Activated CD4-positive, alpha-beta T cell treated with anti-CD3 and anti-CD28 coated beads, Interleukin-10, Interleukin-2, amounts not matched to agents 100 ng/mL and 50 ng/mL, durations not matched to agents 16 hours and 8 hours (primary cell): ENCODE data around the gene NAB1.

Experiments used
- DNase-seq: peaks from one replicate; pipeline ENCODE4 v3.0.0-alpha.2; 2020

The NAB1 gene

DNA sequence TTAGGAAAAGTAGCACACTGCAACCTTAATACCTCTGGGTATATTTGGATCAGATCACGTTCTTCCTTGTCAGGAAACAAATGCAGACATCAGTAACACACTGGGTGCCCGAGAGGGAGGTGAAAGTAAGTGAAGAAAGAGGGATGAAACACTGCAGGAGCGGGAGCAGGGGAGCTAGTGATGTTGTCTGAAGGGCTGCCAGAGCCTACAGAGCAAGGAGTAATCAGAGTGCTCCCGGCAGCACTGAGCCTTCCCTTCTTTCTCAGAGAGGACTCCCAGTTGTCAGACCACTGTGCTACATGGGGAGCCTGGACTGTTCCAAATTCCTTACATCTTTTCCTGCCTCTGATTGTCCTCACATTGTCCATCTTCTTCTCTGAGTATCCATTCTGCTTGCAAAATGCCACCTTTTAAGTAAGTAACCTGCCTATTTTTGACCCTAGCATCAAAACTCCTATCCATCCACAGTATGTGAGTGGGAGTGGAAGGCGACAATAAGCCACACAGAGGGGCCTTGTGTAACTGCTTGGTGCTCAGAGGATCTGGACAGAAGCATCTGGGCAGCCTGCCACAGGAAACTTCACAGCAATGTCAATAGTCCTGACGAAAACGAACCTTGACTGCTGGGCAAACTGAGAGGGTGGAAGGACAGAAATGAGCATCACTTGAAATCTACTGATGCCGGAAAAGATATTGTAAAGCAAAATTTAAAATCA, 10.8 kb upstream of the NAB1 start:
- DNase-seq, result no peak

DNA sequence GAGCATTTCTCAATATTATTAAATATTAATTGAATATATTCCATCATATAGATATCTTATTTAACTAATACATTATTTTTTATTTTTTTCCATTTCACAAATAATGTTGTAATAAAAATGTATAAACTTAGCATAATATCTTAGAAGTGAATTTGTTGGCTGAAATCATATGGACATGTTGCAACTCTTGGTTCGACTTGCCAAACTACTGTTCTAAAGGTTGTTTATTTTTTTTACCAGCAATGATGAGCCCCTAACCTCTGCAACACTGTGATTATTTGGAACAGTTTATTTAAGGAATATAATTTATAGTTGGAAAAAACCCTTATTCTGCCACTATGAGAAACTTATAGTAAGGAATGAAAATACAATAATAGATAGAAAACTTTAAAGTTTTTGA, 8.8 kb upstream of the NAB1 start:
- DNase-seq, result no peak

DNA sequence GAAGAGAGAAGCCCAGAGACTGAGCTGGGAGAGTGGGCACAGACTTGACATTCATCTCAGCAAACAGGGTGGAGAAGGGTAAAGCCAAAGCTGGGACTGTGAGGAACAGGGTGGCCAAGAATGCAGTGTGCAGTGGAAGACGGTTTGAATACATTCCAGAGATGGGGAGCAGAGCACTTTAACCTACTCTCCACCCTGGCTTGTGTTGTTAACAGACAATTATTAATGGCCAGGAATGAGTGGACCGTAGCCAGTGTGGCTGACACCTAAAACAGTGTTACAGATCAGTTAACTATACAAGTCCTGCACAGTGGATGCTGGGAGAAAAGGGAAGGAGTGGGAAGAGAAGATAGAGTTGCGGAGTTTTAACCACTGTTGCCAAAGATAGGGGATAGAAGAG, 7.4 kb upstream of the NAB1 start:
- DNase-seq, result no peak

DNA sequence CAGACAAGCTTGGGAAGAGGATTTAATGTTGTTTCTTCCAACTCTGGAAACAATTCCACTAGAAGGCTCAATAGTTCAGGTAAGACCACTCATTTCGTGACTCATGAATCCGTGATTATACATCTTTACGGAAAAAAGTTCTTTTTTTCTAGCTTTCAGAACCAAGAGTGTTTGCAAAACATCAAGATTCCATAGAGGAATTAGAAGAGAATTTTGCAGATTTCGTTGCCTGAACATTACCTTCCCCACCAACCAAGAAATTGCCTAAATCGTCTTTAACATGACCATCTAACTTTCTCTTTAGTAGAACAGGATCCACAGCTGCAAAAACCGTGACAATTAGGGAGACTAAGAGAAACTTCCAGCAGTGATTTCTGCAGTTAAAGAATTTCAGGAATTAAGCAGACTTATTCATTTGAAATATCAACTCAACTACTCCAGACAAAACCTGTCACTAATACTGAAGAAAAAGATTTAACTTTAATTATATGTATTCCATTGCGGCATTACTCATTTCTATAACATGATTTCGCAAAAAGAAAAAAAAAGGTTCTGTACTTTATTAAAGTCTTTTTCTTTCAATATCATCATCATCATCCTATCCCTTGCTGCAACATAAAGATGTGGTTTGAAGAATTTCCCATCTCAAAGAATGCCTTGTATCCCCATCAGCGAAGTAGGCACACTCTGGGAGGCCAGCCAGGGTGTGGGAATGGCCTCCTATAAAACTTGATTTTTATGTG, 1.9 kb upstream of the NAB1 start:
- DNase-seq, result no peak

DNA sequence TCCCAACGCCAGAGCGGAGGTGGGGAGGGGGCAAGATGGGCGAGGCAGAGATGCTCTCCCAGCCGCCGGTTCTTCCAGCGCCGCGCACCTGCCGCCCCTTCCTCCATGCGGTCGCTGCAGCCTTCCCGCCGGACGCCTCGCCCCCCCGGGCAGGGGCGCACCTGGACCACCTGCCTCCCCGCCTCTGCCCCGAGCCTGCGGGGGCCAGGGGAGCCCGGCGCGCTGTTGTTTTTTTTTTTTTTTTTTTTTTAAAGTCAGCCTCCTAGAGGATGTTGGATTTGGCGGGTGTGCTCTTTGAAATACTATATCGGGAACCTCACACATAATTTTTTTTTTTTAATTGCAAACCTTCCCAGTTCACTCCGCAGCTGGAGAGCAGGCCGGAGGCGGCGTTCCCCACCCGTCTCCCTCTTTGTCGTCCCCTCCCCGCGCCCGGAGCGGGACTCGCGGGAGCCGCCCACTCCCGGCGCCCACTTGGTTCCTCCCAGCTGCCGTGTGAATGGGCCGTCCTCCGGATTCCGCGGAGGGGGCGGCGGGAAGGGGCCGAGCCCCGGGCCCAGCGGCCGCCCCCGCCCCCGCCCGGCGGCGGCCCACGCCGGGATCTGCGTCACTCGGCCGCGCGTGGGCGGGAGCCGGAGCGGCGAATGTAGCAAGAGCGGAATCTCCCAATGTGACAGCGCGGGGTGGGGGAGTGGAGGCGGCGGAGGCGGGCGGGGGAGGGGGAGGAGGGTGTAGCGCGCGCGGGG, 421 bp upstream of the NAB1 start:
- DNase-seq, result peak; percentile 88

DNA sequence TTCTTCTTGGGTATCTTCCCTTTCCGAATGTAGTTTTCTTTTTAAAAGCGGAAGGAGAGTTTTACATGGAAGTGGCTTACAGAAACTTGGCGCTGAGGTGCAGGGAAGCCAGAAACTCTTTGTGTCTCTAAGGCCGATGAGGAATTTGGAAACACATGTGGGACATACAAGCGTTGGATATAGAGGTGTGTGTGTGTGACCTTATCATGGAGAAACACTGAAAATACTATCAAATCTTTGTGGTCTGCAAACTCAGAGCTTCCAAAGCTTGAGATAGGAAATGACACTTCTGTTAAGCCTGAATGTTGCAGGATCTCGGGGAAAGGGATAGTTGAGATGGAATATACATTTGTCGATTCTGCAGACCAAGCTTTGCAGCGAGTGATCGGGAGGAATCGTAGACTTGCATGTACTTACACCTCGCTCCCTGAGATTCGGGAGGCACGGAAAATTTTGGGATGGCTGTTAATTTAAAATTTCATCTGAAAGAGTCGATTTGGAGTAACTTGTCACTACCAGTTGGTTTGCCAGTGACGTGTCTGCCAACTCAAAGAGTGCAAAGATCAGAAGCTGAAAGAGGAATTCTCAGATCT, 1.0 kb downstream of the NAB1 start:
- DNase-seq, result peak; percentile 26

DNA sequence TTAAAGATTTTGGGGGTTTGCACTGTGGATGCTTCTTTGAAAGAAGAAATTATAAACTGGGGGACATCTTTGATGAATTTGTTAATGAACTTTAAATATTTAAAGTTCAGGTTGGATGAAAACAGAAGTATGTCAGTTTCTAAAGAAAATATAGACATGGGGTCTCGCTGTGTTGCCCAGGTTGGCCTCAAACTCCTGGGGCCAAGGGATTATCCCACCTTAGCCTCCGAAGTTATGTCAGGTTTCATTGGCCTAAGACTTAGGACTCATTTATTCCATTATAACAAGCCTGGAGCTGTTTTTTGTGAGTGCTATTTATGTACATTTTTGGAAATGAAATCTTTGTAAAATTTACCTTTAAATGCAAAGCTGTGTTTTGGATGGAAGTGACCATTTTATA, 2.5 kb downstream of the NAB1 start:
- no peak for DNase-seq

DNA sequence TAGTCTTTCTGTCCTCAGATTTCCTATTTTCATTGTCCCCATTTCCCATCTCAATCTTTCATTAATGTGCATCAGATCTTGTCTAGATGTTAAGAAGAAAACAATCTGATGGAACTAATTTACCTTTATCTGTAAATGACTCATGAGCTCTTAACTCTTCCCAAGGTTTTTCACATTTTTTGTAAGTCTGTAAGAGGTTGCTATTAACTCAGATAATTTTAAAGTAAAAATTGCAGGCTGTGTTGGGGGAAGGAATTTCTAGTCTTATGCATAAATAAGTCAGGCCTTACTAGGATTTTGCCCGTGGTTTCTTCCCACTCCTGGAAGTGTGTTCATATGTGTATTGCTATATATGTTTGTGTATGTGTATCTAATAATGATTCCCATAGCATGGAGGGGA, 4.3 kb downstream of the NAB1 start:
- DNase-seq, result no peak

DNA sequence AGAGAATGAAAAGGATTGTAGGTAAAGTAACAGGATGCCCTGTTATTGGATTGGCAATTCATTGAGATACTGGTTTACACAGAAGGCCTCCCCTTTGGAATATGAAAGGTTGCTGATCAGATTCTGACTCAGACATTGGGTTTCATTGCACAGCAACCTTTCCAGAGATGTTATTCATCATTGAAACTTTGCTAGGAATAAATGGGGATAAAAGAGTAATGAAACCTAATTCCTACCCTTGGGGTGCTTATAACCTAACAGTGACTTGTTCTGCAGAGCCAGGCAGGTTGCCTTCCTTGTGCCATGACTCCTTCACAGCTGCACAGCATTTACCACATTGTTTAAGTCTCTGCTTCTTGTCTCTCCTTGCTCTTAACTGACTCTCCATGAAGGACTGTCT, 5.0 kb downstream of the NAB1 start:
- no peak for DNase-seq

DNA sequence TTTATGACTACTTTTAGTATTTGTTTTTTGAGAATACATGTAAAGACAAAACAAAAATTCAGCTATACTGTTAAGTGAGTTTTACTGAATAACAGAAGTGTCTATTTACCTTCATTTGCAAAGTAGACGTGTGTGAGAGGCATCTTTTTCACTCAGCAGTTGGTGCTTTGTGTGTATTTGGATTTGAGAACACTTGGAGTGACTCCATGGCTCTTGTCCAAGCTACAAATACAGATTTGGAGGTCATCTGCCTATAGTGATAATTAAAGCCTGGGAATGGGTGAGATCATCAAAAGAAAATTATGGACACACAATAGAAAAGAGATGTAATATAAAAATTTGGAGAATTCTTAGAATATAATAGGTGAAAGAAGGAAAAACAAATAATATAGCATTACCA, 6.2 kb downstream of the NAB1 start:
- no peak for DNase-seq

DNA sequence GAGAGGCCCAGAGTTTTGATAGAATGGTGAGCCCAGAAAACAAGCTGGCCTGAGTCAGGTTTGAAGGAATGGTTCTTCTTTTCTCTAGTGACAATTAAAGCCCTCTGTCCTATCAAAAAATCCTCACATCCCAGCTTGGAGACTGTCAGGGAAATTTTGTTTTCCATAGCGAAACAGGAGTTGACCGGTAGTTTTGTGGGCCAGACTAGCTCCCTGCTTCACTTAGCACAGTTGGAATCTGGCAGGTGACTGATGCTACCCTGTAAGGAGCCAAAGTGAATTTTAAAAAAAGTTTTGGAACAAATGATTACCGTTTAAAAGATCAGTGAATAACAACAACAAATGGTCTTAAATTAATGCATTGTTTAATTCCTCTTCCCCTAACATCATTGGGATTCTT, 6.7 kb downstream of the NAB1 start:
- DNase-seq, result no peak

DNA sequence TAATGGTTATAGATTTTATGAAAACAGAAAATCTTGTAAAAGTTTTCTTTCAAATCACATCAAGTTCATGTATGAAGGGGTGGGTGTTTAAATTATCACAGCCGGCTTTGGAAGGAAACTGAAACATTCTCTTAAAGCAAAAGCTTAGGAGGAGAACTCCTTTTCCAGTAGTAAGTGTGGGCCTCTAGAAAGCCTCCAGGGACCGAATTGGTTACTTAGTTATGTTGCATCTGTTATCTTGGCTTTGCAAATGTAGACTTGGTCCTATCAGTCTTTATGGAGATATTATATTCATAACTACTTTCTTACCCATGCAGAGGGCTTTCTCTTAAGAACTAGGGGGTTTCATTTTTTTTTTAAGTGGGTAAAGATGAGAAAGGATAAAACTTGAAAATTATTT, 7.4 kb downstream of the NAB1 start:
- no peak for DNase-seq

DNA sequence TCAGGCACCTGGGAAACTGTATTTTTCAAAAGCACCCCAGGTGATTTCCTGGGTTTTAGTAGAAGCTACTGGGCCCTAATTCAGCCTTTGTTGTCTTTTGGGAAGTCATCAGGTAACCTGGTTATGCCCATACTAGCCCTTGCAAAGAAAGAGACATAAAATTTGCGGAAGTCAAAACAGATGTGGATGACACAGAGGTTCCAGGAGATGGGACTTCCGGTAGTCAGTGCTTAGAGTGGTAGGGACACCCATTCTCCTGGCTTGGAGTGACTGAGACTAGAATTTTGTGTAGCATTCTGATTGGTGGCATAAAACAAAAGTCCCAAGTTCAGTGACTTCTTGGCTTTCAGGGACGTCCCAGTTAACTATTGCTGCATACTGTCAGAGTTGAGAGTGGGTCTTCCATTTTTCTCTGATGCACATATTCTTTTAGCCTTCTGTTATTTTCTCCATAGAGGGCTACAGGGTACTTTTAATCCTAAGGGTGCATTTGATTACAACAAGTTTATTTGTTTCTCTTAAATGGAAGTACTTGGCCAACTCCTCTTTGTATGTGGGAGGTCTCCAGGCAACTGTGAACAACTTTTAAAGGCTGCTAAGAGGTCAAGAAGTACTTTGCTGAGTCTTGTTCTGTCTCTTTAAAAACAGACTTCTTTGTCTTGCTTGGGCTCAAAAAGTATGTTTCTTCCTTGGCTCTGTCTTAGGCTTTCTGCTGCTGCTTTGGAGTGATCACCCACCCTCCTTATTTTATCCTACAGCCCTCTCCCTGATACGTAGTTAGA, 8.8 kb downstream of the NAB1 start:
- no peak for DNase-seq

DNA sequence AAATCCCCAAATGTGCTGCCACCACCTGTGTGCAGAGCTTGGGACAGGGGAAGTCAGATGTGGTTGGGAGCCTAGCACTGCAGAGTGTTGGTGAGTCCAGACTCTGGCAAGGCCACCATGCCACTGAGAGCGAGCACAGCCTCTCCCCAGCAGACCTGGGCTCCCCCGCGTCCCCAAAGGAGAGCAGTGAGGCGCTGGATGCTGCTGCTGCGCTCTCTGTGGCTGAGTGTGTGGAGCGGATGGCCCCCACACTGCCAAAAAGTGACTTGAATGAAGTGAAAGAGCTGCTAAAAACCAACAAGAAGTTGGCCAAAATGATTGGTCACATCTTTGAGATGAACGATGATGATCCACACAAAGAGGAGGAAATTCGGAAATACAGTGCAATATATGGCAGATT, 10.7 kb downstream of the NAB1 start:
- DNase-seq, result no peak

DNA sequence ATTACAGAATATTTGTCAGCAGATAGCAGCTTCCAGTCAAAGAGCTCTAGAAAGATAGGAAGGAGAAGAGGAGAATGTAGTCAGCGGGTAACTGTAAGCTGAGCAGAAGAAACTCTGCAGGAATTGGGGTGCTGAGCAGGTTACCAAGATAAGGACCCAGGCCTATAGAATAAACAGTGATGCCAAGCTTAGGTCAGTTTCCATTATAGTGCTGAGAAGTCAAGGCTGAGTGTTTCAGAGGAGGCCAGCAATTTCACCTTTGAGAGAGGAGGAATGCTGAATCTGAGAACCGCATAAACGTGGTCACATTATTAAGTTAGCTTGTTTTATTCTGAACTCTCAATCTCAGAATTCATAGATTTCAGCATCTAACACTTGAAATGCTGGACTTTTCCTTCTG, 13.9 kb downstream of the NAB1 start:
- DNase-seq, result no peak

DNA sequence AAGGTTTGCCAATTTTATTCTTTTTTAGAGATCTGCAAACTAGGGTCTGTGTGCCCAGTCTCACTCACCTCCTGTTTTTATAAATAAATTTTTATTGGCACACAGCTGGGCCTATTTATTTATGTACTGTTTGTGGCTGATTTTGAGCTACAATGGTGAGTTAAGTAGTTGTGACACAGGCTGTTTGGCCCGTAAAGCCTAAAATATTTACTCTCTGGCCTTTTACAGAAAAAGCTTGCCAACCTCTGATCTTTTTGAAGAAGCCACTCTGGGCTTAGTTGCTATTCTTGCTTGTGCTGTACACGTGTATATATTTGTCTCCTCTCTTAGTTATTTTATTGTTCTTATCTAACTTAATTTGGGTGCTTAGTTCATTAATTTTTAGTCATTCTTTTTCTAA, 14.5 kb downstream of the NAB1 start:
- no peak for DNase-seq

DNA sequence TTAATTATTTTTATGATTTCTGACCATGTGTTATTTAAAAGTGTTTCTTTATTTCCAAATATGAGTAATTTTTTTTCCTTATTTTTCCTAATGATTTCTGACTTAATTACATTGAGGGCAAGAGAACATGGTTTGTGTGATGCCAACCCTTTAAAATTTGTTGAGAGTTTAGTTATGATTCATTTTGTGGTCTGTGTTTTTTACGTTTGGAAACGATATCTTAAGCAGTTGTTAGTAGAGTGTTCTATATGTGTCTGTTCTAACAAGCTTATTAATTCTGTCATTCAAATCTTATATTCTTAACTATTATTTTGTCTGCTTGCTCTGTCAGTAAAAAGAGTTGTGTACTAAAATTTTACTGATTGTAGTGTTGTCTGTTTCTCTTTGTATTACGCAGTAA, 15.0 kb downstream of the NAB1 start:
- DNase-seq, result peak; percentile 36

DNA sequence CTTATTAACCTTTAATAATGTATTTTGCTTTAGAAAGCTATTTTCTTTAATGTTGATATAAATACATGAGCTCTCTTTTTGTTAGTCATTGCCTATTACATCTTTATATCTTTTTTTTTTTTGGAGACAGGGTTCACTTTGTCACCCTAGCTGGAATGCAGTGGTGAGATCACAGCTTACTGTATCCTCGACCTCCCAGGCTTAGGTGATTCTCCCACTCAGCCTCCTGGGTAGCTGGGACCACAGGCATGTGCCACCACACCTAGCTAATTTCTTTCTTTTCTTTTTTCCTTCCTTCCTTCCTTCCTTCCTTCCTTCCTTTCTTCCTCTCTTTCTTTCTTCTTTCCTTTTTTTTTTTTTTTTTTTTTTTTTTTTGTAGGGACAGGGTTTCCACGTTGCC, 15.4 kb downstream of the NAB1 start:
- no peak for DNase-seq

DNA sequence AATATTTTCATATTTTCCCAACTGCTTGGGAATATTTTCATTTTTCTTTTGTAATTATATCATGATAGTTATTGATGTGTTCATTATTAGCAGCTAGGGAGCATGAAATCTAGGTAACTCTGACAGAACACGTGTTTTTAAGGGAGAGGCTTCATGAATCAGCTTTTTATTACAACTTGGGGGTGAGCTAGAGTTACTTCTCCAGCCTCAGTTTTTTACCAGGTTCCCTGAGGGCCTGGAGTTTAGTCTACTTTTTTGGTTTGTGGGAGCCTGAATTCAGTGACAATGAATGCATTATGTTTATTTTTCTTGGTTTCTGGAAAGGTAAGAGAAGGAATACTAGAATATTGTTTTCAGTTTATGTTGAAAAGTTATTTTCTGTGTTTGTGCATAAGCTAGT, 18.0 kb downstream of the NAB1 start:
- no peak for DNase-seq

DNA sequence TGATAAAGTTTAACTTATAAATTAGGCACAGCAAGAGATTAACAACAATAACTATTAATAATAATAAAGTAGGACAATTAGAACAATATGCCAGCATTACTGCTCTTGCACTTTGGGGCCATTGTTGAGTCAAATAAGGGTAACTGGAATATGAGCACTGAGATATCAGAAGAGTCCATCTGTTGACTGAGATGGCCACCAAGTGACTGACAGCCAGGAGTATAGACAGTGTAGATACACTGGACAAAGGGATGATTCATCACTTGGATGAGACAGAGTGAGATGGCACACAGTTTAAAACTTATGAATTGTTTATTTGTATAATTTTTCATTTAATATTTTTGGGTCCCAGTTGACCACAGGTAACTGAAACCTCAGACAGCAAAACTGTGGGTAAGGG, 20.0 kb downstream of the NAB1 start:
- DNase-seq, result no peak

DNA sequence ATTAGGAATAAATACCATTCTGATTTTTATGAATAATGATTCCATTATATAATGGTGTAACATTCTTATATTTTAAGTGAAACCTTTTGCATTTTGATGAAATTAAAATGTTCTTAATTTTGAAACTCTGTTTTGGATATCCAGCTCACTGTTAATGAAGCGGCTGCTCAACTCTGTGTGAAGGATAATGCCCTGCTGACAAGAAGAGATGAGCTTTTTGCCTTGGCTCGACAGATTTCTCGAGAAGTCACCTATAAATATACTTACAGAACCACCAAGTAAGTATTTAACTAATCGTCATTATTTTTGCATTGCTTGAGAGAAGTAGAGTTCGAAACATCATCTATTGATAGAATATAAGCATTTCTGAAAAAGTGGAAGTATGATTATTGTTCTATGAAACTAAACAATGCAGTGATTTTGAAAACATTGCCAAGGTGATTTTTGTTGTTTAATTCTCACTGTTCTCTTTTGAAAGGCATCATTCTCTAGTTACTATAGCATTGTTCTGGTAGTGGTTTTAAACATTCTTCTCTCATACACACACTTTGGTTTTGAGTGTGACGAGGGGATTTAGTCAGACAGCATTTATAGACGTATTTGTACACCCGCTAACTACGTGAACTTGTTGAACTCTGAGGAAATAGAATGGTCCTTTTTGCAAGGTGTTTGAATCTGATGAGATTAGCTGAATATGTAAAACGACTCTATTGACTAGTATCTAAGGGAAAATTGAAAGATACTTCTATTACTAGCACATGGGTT, 21.5 kb downstream of the NAB1 start:
- peak; percentile 62 for DNase-seq

DNA sequence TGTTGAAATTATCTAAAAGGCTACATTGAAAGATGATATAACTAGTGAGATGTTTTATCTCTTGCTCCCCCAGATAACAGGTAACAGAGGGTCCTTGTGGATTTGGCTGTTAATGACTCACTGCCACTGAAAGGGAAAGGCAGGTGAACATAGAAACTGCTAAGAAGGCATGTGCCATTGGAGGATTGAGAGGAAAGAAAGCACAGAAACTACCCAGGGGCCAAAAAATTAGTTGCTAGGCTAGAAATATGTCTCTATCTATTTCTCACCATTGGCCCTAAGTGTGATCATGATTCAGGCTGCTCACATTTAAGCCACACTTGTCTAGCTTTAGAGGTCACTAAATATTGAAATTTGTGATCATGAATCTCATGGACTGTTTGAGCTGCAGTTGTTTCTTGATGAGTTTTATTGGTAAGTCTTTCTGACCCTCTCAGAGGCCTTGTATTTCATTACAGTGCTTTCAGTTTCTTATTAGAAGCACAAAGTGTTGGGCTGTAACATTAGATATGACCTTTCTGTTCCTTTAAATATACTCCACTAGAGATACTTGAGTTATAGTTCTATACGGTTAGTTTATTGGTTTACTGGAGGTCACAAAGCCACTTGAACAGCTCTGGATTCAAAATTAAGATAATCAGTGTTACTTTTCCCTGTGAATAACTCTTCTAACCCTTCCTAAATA, 26.2 kb downstream of the NAB1 start:
- DNase-seq, result no peak
